KMS-11 (cell line): ENCODE measurements around the gene MCUB.

ENCODE experiments used
- H2AFZ ChIP-seq: fragments of 200-600 bp; sonication (generic); 2 replicates; pipeline ENCODE4 v1.6.1; 2016; ENCODE audit warnings: antibody characterized with exemption, mixed run types, low read depth
- H3K27ac ChIP-seq: fragments of 200-600 bp; sonication (generic); 2 replicates; pipeline ENCODE4 v1.6.1; 2016; ENCODE audit warnings: mild to moderate bottlenecking, mixed run types
- H3K27me3 ChIP-seq: fragments of 200-600 bp; sonication (generic); 2 replicates; pipeline ENCODE4 v1.6.1; 2017; ENCODE audit warnings: mild to moderate bottlenecking, low read depth, mixed run types, moderate library complexity; ENCODE audit not compliant: insufficient read depth
- H3K36me3 ChIP-seq: fragments of 200-600 bp; sonication (generic); 2 replicates; pipeline ENCODE4 v1.6.1; 2017; ENCODE audit warnings: mild to moderate bottlenecking, mixed run types; ENCODE audit not compliant: insufficient read depth
- H3K4me1 ChIP-seq: fragments of 200-600 bp; sonication (generic); 2 replicates; pipeline ENCODE4 v1.6.1; 2016; ENCODE audit warnings: mild to moderate bottlenecking, low read depth, mixed run types; ENCODE audit not compliant: poor library complexity, severe bottlenecking
- H3K4me2 ChIP-seq: fragments of 200-600 bp; sonication (generic); 2 replicates; pipeline ENCODE4 v1.7.0; 2016; ENCODE audit warnings: mild to moderate bottlenecking, mixed run types
- H3K4me3 ChIP-seq: fragments of 200-600 bp; sonication (generic); IDR thresholded peaks from 2 replicates; pipeline ENCODE4 v1.6.1; 2017; ENCODE audit warnings: low read depth, low read length, mixed read lengths; ENCODE audit not compliant: insufficient read depth
- H3K79me2 ChIP-seq: fragments of 200-600 bp; sonication (generic); 2 replicates; pipeline ENCODE4 v1.6.1; 2016; ENCODE audit warnings: low read depth, mixed run types; ENCODE audit not compliant: insufficient read depth
- H3K9ac ChIP-seq: fragments of 200-600 bp; sonication (generic); 2 replicates; pipeline ENCODE4 v1.6.1; 2016; ENCODE audit warnings: mild to moderate bottlenecking, mixed run types
- H4K20me1 ChIP-seq: fragments of 200-600 bp; sonication (generic); 2 replicates; pipeline ENCODE4 v1.6.1; 2016; ENCODE audit warnings: mild to moderate bottlenecking, mixed run types; ENCODE audit not compliant: insufficient read depth
- TF ChIP-seq, protein P1 (sequence below): fragments of 200-600 bp; sonication (generic); conservative IDR thresholded peaks from 2 replicates; pipeline ENCODE4 v1.6.1; 2017; ENCODE audit warnings: low read depth, mild to moderate bottlenecking, antibody characterized with exemption, low read length, moderate library complexity, mixed read lengths

The MCUB gene

DNA sequence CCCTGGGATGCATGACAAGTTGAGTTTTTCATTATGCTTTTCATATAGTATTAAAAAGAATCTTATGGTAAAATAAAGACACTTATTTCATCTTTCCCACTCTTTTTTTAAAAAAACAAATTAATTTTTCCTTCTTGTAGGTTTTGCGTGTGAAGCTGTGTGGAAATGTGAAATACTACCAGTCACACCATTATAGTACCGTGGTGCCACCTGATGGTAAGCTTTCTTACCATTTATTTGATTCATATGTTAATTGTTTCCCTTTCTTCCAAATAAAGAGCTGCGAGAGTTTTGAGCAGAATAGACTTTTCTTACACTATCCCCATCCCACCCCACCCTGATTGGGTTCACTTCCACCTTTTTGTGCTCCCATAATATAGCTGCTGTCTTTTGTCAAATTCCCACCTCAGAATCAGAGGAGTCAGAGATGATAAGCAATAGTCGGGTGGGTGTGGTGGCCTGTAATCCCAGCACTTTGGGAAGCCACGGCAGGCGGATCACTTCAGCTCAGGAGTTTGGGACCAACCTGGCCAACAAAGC, 98.9 kb downstream of the MCUB start:
- Histone ChIP-seq H3K9ac (no peak overlapping the region), H3K27ac (no peak overlapping the region), H3K4me1 (no peaks in the 10 kb centered on the region), H3K27me3 (no peaks in the 10 kb centered on the region), H2AFZ (no peak overlapping the region), H4K20me1 (no peaks in the 10 kb centered on the region), H3K4me2 (no peak overlapping the region), H3K4me3 (no peak overlapping the region), H3K36me3 (no peaks in the 10 kb centered on the region; the same call in 1 of the 2 replicates), H3K79me2 (no peaks in the 10 kb centered on the region)
- TF ChIP-seq, protein P1, sequence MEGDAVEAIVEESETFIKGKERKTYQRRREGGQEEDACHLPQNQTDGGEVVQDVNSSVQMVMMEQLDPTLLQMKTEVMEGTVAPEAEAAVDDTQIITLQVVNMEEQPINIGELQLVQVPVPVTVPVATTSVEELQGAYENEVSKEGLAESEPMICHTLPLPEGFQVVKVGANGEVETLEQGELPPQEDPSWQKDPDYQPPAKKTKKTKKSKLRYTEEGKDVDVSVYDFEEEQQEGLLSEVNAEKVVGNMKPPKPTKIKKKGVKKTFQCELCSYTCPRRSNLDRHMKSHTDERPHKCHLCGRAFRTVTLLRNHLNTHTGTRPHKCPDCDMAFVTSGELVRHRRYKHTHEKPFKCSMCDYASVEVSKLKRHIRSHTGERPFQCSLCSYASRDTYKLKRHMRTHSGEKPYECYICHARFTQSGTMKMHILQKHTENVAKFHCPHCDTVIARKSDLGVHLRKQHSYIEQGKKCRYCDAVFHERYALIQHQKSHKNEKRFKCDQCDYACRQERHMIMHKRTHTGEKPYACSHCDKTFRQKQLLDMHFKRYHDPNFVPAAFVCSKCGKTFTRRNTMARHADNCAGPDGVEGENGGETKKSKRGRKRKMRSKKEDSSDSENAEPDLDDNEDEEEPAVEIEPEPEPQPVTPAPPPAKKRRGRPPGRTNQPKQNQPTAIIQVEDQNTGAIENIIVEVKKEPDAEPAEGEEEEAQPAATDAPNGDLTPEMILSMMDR: no peak

DNA sequence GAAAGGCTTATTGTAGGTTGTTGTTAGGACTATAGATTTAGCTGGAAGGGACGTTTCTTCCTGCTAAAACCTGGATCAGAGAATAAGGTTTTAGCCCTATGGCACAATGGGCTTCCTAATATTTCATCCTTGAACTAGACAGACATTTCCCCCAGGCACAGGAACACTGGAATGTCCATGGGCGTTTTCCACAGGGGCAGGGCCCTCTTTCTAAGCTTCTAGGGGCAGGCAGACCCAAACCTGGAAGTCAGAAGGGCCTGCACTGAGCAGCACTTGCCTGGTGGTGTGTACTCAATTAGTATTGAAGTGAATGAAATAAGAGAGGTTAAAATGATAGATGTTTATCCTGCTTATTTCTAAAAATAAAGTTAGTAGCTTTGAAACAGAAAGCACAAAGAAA, 102.1 kb downstream of the MCUB start:
- Histone ChIP-seq H3K4me2 (no peak overlapping the region), H3K4me1 (no peaks in the 10 kb centered on the region), H3K79me2 (no peaks in the 10 kb centered on the region), H3K27ac (no peak overlapping the region), H3K27me3 (no peaks in the 10 kb centered on the region), H3K9ac (no peak overlapping the region), H2AFZ (no peak overlapping the region), H3K36me3 (no peaks in the 10 kb centered on the region; the same call in 1 of the 2 replicates), H3K4me3 (no peak overlapping the region), H4K20me1 (no peaks in the 10 kb centered on the region)
- TF ChIP-seq, protein P1: no peak

DNA sequence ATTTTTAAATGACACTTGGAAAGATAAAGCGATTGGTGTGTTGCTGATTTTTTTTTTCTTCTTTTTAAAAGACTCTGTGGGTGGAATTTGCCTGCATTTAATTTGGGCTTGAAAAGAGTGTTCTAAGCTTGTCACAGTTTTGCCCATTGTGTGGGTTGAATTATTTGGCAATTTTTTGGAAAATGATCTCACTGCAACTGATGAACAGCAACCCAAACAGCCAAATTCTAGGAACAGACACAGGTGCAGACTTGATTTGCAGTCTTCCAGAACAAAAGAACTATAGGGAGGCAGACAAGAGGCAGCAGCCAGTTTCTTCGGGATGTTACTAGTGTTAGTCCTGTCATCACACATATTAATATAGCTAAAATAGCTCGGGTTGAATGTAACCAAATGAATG, 102.7 kb downstream of the MCUB start:
- no peak overlapping the region for H3K4me3 ChIP-seq
- H3K27ac ChIP-seq: no peak overlapping the region
- no peak overlapping the region for H3K9ac ChIP-seq
- H2AFZ ChIP-seq: no peak overlapping the region
- H3K79me2 ChIP-seq: no peaks in the 10 kb centered on the region
- H3K4me2 ChIP-seq: no peak overlapping the region
- no peaks in the 10 kb centered on the region for H3K4me1 ChIP-seq
- TF ChIP-seq, protein P1: no peak
- H4K20me1 ChIP-seq: no peaks in the 10 kb centered on the region
- no peaks in the 10 kb centered on the region for H3K27me3 ChIP-seq
- H3K36me3 ChIP-seq: no peaks in the 10 kb centered on the region; the same call in 1 of the 2 replicates

DNA sequence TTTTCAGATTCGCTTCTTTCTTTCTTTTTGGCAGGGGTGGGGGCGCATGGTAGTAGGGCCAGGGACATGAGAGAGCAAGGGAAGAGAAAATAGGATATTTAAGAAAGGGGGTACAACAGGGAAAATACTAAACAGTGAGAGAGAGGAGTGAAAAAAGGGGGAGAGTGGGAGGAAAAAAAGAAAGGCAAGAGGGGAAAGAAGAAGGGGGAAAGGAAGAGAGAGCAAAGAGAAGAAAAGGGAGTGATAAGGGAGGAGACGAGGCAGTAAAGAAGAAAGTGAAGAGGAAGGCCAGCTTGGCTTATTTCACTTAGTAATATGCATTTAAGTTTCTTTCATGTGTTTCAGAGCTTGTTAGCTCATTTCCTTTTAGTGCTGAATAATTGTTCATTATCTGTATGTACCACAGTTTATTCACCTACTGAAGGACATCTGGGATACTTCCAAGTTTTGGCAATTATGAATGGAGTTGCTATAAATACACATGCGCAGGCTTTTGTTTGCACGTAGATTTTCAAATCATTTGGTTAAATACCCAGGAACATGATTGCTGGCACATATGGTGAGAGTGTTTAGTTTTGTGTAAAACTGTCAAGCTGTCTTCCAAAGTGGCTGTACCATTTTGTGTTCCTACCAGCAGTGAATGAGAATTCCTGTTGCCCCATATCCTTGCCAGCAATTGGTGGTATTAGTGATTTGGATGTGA, 105.9 kb downstream of the MCUB start:
- Histone ChIP-seq H3K4me3 (no peak overlapping the region), H3K9ac (no peak overlapping the region), H3K4me1 (no peaks in the 10 kb centered on the region), H3K36me3 (no peaks in the 10 kb centered on the region), H3K27ac (no peak overlapping the region), H3K4me2 (no peak overlapping the region), H2AFZ (no peak overlapping the region), H3K27me3 (no peaks in the 10 kb centered on the region), H4K20me1 (no peaks in the 10 kb centered on the region), H3K79me2 (no peaks in the 10 kb centered on the region)
- TF ChIP-seq, protein P1: no peak
